Activated CD4-positive, CD25-positive, alpha-beta regulatory T cell treated with anti-CD3 and anti-CD28 coated beads, Interleukin-2, amount 50 U/mL, for 24 hours (primary cell): ENCODE results near the gene SGMS1.
"Not testable (repeated sequence)": the region's sequence is repeated elsewhere in the genome, so short reads cannot be mapped to it uniquely, and the experiment has no call there.

Source experiments
- ATAC-seq, 2 donors: fragments of 150-1000 bp; cut with Tn5 transposase; one replicate each; pipeline ENCODE4 v1.10.0; 2021; ENCODE audit warnings: mild to moderate bottlenecking in 1 of 2, moderate library complexity in 1 of 2

Gene SGMS1

GRCh38 chr10:50360077-50360850, 263.5 kb downstream of the SGMS1 start:
- no peak for ATAC-seq

- ATAC-seq, result no peak
These were observed 264.6 kb downstream of the SGMS1 start for GRCh38 chr10:50358925-50359687.

- ATAC-seq, result no peak
These were observed 265.3 kb downstream of the SGMS1 start for GRCh38 chr10:50358411-50358810.

GRCh38 chr10:50356481-50356832, 267.3 kb downstream of the SGMS1 start:
- ATAC-seq, result not testable (repeated sequence)

- not testable (repeated sequence) for ATAC-seq
These were observed 267.9 kb downstream of the SGMS1 start for GRCh38 chr10:50355693-50356480.

- no peak for ATAC-seq
These were observed 272.1 kb downstream of the SGMS1 start for GRCh38 chr10:50351483-50352146.

- no peak for ATAC-seq
These were observed 273.4 kb downstream of the SGMS1 start for GRCh38 chr10:50350366-50350765.

GRCh38 chr10:50349554-50349953, 274.2 kb downstream of the SGMS1 start:
- ATAC-seq, result no peak

GRCh38 chr10:50347394-50347802, 276.4 kb downstream of the SGMS1 start:
- ATAC-seq, result peak; percentile 46 to 58

- ATAC-seq, result no peak
These were observed 276.8 kb downstream of the SGMS1 start for GRCh38 chr10:50346942-50347341.

GRCh38 chr10:50345545-50345944, 278.2 kb downstream of the SGMS1 start:
- ATAC-seq, result no peak

GRCh38 chr10:50343702-50344331, 279.9 kb downstream of the SGMS1 start:
- ATAC-seq, result no peak

GRCh38 chr10:50341987-50342386, 281.8 kb downstream of the SGMS1 start:
- no peak for ATAC-seq

GRCh38 chr10:50336140-50336539, 287.6 kb downstream of the SGMS1 start:
- peak in 1 of 2 donors; percentile 54 for ATAC-seq

- no peak for ATAC-seq
These were observed 288.4 kb downstream of the SGMS1 start for GRCh38 chr10:50335397-50335796.

- peak; percentile 57 to 66 for ATAC-seq
These were observed 289.5 kb downstream of the SGMS1 start for GRCh38 chr10:50334273-50334672.

- peak; percentile 45 to 56 for ATAC-seq
These were observed 289.9 kb downstream of the SGMS1 start for GRCh38 chr10:50333872-50334271.

GRCh38 chr10:50332108-50332842, 291.5 kb downstream of the SGMS1 start:
- no peak for ATAC-seq

GRCh38 chr10:50331486-50331885, 292.3 kb downstream of the SGMS1 start:
- ATAC-seq, result no peak

- ATAC-seq, result no peak
These were observed 296.7 kb downstream of the SGMS1 start for GRCh38 chr10:50326757-50327701.
